GM19463 (cell line): ENCODE results near the gene OR52A1.
"Not testable (repeated sequence)": the region's sequence is repeated elsewhere in the genome, so short reads cannot be mapped to it uniquely, and the experiment has no call there.

Experiments used
- ATAC-seq: cut with Tn5 transposase; IDR thresholded peaks from one replicate; pipeline ENCODE4 v1.9.1; 2021; ENCODE audit warnings: mild to moderate bottlenecking, moderate library complexity; ENCODE audit not compliant: unreplicated experiment

The OR52A1 gene

GRCh38 chr11:5154657-5155056 lies at the start of gene OR52A1:
Gene OR52A1 (minus strand): TSS chr11:5154757. CDS start chr11:5152369, 2,388 bp downstream.
- no peak for ATAC-seq

- no peak for ATAC-seq
Observed at GRCh38 chr11:5203366-5203765, 48.8 kb upstream of the OR52A1 start.

DNA sequence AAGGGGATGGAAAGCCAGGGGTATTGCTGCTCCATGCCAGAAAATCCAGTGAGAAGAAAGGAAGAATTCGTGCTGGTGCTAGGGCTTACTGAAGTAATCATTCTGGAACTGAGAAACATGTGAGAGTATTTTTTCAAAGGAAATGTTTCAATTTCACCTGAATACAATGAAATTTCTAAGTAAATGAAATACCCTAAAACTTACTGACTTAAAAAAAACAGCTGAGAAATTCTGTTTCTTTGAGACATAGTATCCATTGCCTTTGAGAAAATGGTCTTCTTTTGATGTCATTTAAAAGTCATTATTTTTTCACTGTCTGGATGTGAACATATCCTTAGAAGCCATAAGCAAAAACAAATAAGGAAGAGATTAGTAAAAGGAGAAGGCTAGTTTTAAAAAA lies 46.0 kb upstream of the OR52A1 start, which contains the start of gene OR51V1:
TSS of gene OR51V1 (minus strand) at position 101 of the 400 bp plus-strand sequence. CDS start at position 101, 0 bp downstream.
- ATAC-seq, result no peak

GRCh38 chr11:5198285-5198684 lies 43.7 kb upstream of the OR52A1 start:
- ATAC-seq, result no peak

- ATAC-seq, result no peak
Observed at GRCh38 chr11:5197536-5197935, 43.0 kb upstream of the OR52A1 start.

GRCh38 chr11:5196731-5197130 lies 42.2 kb upstream of the OR52A1 start:
- ATAC-seq, result no peak

DNA sequence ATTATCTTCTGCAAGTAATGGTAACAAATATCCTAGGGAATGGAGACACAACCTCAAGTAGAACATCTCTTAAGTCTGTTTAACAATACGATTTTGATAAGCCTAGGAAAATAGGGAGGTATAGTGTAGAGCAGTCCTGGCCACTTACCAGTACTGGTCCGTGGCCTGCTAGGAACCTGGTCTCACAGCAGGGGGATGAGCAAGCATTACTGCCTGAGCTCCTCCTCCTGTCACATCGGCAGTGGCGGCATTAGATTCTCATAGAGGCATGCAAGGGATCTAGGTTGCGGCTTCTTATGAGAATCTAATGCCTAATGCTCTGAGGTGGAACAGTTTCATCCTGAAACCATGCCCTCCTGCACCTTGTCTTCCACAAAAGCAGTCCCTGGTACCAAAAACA lies 41.5 kb upstream of the OR52A1 start:
- ATAC-seq, result no peak

- ATAC-seq, result no peak
Observed at GRCh38 chr11:5192738-5193137, 38.2 kb upstream of the OR52A1 start.

DNA sequence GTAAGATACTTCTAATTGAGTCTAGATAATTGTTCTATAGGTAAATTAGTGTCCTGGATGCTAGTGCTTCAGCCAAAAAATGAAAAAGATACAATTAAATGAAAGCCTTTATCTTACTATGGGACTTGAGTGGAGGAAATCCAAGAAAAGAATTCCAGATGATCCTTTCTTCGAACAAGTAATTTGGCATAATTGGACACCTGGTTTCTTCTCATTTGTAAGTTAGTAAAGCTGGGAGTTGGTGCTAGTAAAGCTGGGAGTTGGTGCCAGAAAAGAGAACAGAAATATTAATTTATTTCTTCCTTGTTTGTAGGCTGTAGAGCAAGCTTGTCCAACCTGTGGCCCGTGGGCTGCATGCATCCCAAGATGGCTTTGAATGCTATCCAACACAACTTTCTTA lies 33.6 kb upstream of the OR52A1 start:
- no peak for ATAC-seq

DNA sequence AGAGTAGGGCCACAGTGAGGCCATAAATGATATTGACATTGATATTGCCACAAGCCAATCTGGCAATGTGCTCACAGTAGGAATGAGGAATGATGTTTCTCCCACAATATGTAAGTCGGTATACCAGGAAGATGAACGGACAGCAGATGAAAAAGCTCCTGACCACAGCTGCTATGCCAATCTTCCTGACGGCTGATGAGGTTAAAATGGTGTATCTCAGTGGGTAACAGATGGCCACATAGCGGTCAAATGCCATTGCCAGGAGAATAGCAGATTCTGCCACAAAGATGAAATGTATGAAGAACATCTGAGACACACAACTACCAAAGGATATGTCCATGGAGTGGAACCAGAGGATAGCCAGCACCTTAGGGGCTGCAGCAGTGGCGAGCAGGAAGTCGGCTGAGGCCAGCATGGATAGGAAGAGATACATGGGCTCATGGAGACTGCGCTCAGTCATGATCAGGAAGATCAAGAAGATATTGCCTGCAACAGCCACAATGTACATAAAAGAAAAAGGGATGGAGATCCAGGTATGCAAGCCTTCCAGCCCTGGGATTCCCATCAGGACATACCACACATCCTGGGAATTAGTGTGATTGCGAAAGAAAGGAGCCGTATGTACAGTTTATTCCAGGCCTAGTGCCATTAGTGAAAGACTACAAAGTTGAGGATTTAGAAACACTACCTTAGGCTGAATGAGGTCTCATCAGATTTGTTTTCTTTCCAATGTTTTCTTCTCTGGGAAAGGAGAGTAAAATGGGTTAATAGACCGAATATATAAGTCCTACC lies 23.7 kb upstream of the OR52A1 start:
- ATAC-seq, result no peak

GRCh38 chr11:5174934-5175333 lies 20.4 kb upstream of the OR52A1 start:
- no peak for ATAC-seq

- ATAC-seq, result no peak
Observed at GRCh38 chr11:5171856-5172255, 17.3 kb upstream of the OR52A1 start.

DNA sequence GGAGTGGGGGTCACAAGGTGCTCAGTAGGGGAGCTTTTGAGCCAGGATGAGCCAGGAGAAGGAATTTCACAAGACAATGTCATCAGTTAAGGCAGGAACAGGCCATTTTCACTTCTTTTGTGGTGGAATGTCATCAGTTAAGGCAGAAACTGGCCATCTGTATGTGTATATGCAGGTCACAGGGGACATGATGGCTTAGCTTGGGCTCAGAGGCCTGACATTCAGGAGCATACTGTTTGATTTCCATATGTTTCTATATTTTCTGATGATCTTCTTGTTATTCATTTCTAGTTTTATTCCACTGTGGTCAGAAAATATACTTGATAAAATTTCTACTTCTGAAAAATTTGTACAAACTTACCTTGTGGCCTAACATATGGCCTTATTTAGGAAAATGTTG lies 11.3 kb upstream of the OR52A1 start:
- not testable (repeated sequence) for ATAC-seq

- not testable (repeated sequence) for ATAC-seq
Observed at GRCh38 chr11:5164807-5165206, 10.2 kb upstream of the OR52A1 start.

- not testable (repeated sequence) for ATAC-seq
Observed at GRCh38 chr11:5161045-5161444, 6.5 kb upstream of the OR52A1 start.

DNA sequence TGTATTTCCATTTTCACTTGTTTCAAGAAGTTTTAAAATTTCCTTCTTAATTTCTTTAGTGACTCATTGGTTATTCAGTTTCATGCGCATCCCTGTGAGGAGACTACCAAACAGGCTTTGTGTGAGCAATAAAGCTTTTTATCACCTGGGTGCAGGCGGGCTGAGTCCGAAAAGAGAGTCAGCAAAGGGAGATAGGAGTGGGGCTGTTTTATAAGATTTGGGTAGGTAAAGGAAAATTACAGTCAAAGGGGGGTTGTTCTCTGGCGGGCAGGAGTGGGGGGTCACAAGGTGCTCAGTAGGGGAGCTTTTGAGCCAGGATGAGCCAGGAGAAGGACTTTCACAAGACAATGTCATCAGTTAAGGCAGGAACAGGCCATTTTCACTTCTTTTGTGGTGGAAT lies 5.7 kb upstream of the OR52A1 start:
- not testable (repeated sequence) for ATAC-seq

DNA sequence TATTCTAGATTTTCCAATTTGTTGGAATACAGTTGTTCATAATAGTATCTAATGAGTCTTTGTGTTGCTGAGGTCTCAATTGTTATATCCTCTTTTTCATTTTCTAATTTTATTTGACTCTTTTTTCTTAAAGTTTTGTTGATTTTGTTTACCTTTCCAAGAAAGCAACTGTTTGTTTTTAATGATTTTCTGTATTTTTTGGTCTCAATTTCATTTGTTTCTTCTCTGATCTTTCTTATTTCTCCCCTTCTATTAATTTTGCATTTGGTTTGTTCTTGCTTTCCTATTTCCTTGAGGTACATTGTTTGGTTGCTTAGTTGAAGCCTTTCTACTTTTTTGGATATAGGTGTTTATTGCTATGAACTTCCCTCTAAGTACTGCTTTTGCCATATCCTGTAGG lies 5.2 kb upstream of the OR52A1 start:
- no peak for ATAC-seq

GRCh38 chr11:5153574-5154431 lies 754 bp downstream of the OR52A1 start:
- ATAC-seq, result no peak

GRCh38 chr11:5151713-5152153 lies 2.8 kb downstream of the OR52A1 start:
- ATAC-seq, result no peak

DNA sequence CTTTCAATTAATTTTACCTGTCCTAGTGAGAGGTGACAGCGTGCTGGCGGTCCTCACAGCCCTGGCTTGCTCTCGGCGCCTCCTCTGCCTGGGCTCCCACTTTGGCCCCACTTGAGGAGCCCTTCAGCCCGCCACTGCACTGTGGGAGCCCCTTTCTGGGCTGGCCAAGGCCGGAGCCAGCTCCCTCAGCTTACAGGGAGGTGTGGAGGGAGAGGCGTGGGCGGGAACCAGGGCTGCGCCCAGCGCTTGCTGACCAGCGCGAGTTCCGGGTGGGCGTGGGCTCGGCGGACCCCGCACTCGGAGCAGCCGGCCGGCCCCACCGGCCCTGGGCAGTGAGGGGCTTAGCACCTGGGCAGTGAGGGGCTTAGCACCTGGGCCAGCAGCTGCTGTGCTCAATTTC lies 10.4 kb downstream of the OR52A1 start:
- not testable (repeated sequence) for ATAC-seq

GRCh38 chr11:5137996-5138395 lies 16.6 kb downstream of the OR52A1 start, which contains the start of gene OR52A5:
Gene OR52A5 (minus strand): TSS chr11:5138356. CDS start chr11:5132642, 5,714 bp downstream.
- no peak for ATAC-seq

- no peak for ATAC-seq
Observed at GRCh38 chr11:5137014-5137413, 17.5 kb downstream of the OR52A1 start.
